Measurements from ENCODE around the gene ST3GAL3. TPM values are rescaled to one million over a fixed set of nuclear protein-coding genes. Genes with fewer than 3 reads are reported as not detected.

Gene ST3GAL3
- total and polyA plus RNA-seq, 2 experiments from 2014 or later, result 6.2 to 6.3 TPM

- Histone ChIP-seq H3K79me2 (no peaks in the 10 kb centered on the region), H3K4me1 (ENCODE audit: insufficient read depth) (no peaks in the 10 kb centered on the region), H3K4me3 (no peak overlapping the region), H3K27me3 (no peaks in the 10 kb centered on the region), H3K4me2 (no peak overlapping the region), H3K9me2 (replicated peaks; ENCODE audit: insufficient read depth) (no peaks in the 10 kb centered on the region), H4K20me1 (ENCODE audit: insufficient read depth, poor library complexity, severe bottlenecking) (no peaks in the 10 kb centered on the region), H3K36me3 (replicated peaks; ENCODE audit: insufficient read depth, low read depth) (no peaks in the 10 kb centered on the region), H3K9me3 (ENCODE audit: low read depth) (no peaks in the 10 kb centered on the region), H2AFZ (no peak overlapping the region), H3K27ac (no peak overlapping the region)
- TF ChIP-seq EZH2phosphoT487 (IDR thresholded peaks at IDR 0.05; ENCODE audit: low read depth, severe bottlenecking, unreplicated experiment), result no peak
- no peak for TF ChIP-seq CTCF (IDR thresholded peaks at IDR 0.05; ENCODE audit: poor library complexity)
- TF ChIP-seq EZH2 (IDR thresholded peaks at IDR 0.05; ENCODE audit: borderline replicate concordance), result no peak
- DNase-seq (ENCODE audit: low spot score), result no peak
- 95% methylated on average over 1 of the region's 1 CpG for WGBS (ENCODE audit: low lambda C conversion rate, missing lambda C conversion rate)
Observed at GRCh38 chr1:43779266-43779665, 71.9 kb downstream of the ST3GAL3 start.

GRCh38 chr1:43779805-43780403, 72.6 kb downstream of the ST3GAL3 start:
- H3K36me3 ChIP-seq (replicated peaks; ENCODE audit: insufficient read depth, low read depth), result no peaks in the 10 kb centered on the region
- H3K4me1 ChIP-seq (ENCODE audit: insufficient read depth), result no peaks in the 10 kb centered on the region
- H2AFZ ChIP-seq, result no peak overlapping the region
- H3K27me3 ChIP-seq, result no peaks in the 10 kb centered on the region
- no peak for DNase-seq (ENCODE audit: low spot score)
- no peaks in the 10 kb centered on the region for H3K9me3 ChIP-seq (ENCODE audit: low read depth)
- H3K4me2 ChIP-seq, result no peak overlapping the region
- no peak for TF ChIP-seq EZH2 (IDR thresholded peaks at IDR 0.05; ENCODE audit: borderline replicate concordance)
- no peak for TF ChIP-seq EZH2phosphoT487 (IDR thresholded peaks at IDR 0.05; ENCODE audit: low read depth, severe bottlenecking, unreplicated experiment)
- no peak for TF ChIP-seq CTCF (IDR thresholded peaks at IDR 0.05; ENCODE audit: poor library complexity)
- WGBS (ENCODE audit: low lambda C conversion rate, missing lambda C conversion rate), result 100% methylated on average over 1 of the region's 1 CpG
- H3K27ac ChIP-seq, result no peak overlapping the region
- no peaks in the 10 kb centered on the region for H3K79me2 ChIP-seq
- no peaks in the 10 kb centered on the region for H4K20me1 ChIP-seq (ENCODE audit: insufficient read depth, poor library complexity, severe bottlenecking)
- no peaks in the 10 kb centered on the region for H3K9me2 ChIP-seq (replicated peaks; ENCODE audit: insufficient read depth)
- no peak overlapping the region for H3K4me3 ChIP-seq

GRCh38 chr1:43781574-43781973, 74.2 kb downstream of the ST3GAL3 start:
- H3K9me3 ChIP-seq (ENCODE audit: low read depth), result no peaks in the 10 kb centered on the region
- DNase-seq (ENCODE audit: low spot score), result no peak
- H3K4me3 ChIP-seq, result no peak overlapping the region
- no peak overlapping the region for H2AFZ ChIP-seq
- H3K4me1 ChIP-seq (ENCODE audit: insufficient read depth), result peaks cover 3% of the 10 kb centered on the region
- no peak overlapping the region for H3K4me2 ChIP-seq
- no peaks in the 10 kb centered on the region for H4K20me1 ChIP-seq (ENCODE audit: insufficient read depth, poor library complexity, severe bottlenecking)
- TF ChIP-seq EZH2phosphoT487 (IDR thresholded peaks at IDR 0.05; ENCODE audit: low read depth, severe bottlenecking, unreplicated experiment) (no peak), CTCF (IDR thresholded peaks at IDR 0.05; ENCODE audit: poor library complexity) (no peak), EZH2 (IDR thresholded peaks at IDR 0.05; ENCODE audit: borderline replicate concordance) (no peak)
- H3K36me3 ChIP-seq (replicated peaks; ENCODE audit: insufficient read depth, low read depth), result no peaks in the 10 kb centered on the region
- no peaks in the 10 kb centered on the region for H3K9me2 ChIP-seq (replicated peaks; ENCODE audit: insufficient read depth)
- WGBS (ENCODE audit: low lambda C conversion rate, missing lambda C conversion rate), result 96% methylated on average over 2 of the region's 2 CpGs
- no peaks in the 10 kb centered on the region for H3K27me3 ChIP-seq
- H3K27ac ChIP-seq, result no peak overlapping the region
- H3K79me2 ChIP-seq, result no peaks in the 10 kb centered on the region

Data from hepatocyte (in vitro differentiated cells).